ENCODE measurements around the gene CD37.

DNA sequence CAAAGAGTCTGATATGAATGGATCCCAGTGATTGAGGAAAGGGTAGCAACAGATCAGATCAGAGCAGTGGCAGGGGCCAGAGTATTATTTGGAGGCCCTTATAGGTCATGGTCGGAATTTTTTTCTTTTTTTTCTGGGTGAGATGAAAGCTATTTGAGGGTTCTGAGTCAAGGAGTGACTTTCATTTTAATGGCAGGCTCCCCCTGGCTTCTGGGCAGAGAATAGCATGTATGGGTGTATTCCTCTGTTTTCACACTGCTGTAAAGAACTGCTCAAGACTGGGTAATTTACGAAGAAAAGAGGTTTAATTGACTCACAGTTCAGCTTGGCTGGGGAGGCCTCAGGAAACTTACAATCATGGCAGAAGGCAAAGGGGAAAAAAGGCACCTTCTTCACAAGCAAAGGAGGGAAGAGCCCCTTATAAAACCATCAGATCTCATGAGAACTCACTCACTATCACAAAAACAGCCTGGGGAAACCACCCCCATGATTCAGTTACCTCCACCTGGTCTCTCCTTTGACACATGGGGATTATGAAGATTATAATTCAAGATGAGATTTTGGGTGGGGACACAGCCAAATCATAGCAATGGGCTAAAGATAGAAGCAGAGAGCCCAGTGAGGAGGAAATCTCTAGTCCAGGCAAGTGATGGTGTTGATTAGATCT, 7.2 kb upstream of the CD37 start:
- TF ChIP-seq POLR2AphosphoS5 (IDR thresholded peaks at IDR 0.05; ENCODE audit: low read depth, low read length) = no peak
- no peak for TF ChIP-seq POLR2A (IDR thresholded peaks at IDR 0.05; ENCODE audit: low read depth, low read length)
- no peak for TF ChIP-seq SPI1 (IDR thresholded peaks at IDR 0.05; ENCODE audit: low read depth, low read length)
- TF ChIP-seq POU2F2 (IDR thresholded peaks at IDR 0.05; ENCODE audit: low read depth, low read length) = no peak
- no peak for TF ChIP-seq TAF1 (IDR thresholded peaks at IDR 0.05; ENCODE audit: low read depth, low read length)

Data from GM12891 (cell line).